MG63 (cell line): ENCODE data around the gene SUV39H2. TPM values are rescaled to one million over a fixed set of nuclear protein-coding genes. Genes with fewer than 3 reads are reported as not detected.
A peak's percentile ranks its signal among the peaks of the same experiment; 100 is the strongest.

ENCODE experiments used
- DNase-seq: peaks from one replicate; pipeline ENCODE4 v3.0.0-alpha.2; 2020
- H3K27me3 ChIP-seq: fragments of 250-450 bp; sonication (Bioruptor Pico); 2 replicates; pipeline ENCODE4 v1.5.1; 2020; ENCODE audit warnings: mild to moderate bottlenecking, moderate library complexity
- H3K36me3 ChIP-seq: fragments of 250-450 bp; sonication (Bioruptor Pico); 2 replicates; pipeline ENCODE4 v1.5.1; 2020; ENCODE audit warnings: mild to moderate bottlenecking, moderate library complexity
- H3K4me3 ChIP-seq: fragments of 250-450 bp; sonication (Bioruptor Pico); 2 replicates; pipeline ENCODE4 v1.5.1; 2020; ENCODE audit warnings: mild to moderate bottlenecking, moderate library complexity
- H3K9me3 ChIP-seq: fragments of 250-450 bp; sonication (Bioruptor Pico); 2 replicates; pipeline ENCODE4 v1.5.1; 2020; ENCODE audit warnings: mild to moderate bottlenecking, moderate library complexity
- total RNA-seq: library from RNA; depleted of rRNA; stranded (reverse); fragments of >200 nt; shearing (Covaris generic); gene quantifications from 2 replicates; pipeline ENCODE4 v1.2.3, GENCODE V29; 2014; ENCODE audit warnings: low replicate concordance; rRNA removed

The SUV39H2 gene
- total RNA-seq, 1 experiment from 2014 or later, result 20.6 TPM

DNA sequence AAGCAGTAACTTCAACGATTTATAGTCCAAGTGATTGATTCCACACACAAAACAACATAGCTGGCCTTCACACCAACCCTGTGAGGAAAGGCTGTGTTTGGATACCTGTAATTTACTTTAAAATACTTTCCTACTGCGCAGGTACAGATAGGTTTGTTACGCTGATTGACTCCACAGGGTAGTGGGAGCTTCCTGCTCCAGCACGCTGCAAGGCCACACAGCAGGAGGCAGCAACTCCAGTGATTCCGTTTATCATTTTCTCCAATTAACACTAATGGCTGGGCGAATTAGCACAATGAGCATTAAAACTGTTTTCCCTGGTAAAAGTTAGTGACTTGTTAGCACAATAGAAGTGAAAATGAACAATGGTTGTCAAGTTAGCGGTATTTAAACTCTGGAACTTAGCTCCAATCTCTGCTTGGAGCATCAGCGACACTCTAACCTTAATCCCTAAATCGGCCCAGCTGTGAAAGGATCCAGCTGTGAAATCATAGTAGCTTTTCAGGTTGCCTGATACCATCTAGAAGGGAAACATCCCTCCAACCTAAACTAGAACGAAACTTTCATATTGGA lies 74.3 kb downstream of the SUV39H2 start:
- no peak for DNase-seq
- Histone ChIP-seq H3K27me3 (no peaks in the 10 kb centered on the region), H3K9me3 (no peaks in the 10 kb centered on the region), H3K36me3 (peaks cover 19% of the 10 kb centered on the region), H3K4me3 (peak overlapping the region; percentile 65)

DNA sequence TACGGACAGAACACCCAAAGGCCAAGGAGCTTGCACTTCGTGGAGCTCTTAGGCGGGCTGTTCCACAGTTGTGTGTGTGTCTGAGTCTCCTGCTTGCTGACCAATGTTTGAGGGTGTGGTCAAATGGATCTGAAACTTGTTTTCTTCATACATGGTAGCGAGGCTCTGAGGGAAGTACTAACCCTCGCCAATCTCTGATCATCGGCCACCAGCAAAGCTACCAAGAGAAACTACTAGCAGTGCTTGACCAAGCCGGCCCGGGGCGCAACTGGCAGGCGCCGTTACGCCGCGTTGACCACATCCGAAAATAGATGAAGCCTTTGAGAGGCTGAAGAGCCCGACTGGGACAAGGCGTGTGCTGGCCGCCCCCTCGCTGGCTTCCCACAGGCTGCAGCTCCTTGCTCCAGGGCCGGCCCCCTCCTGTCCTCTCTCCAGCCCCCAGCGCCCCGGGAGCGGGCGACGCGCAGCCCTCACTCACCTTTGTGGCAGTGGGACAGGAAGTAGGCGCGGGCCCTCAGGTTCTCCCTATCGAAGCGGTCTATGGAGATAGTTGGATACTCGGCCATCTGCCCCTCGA lies 74.8 kb downstream of the SUV39H2 start:
- peak overlapping the region; percentile 65 for H3K4me3 ChIP-seq
- peaks cover 15% of the 10 kb centered on the region for H3K36me3 ChIP-seq
- H3K27me3 ChIP-seq, result no peaks in the 10 kb centered on the region
- H3K9me3 ChIP-seq, result no peaks in the 10 kb centered on the region
- DNase-seq, result peak; percentile 70

Other genes starting within 250 kb of the SUV39H2 start
- gene FAM107B, start 104.0 kb upstream of the SUV39H2 start, total RNA-seq, result 62.0 and 103 TPM in 2 replicates
- 0.92 TPM in 1 of 2 replicates, not detected in the other for gene CDNF, start 40.8 kb upstream of the SUV39H2 start, total RNA-seq
- gene HSPA14, start 40.6 kb upstream of the SUV39H2 start, total RNA-seq, result 30.5 and 54.1 TPM in 2 replicates
- 16.1 and 19.9 TPM in 2 replicates for gene MSANTD7, start 40.6 kb upstream of the SUV39H2 start, total RNA-seq
- 5.8 and 8.5 TPM in 2 replicates for gene DCLRE1C, start 75.2 kb downstream of the SUV39H2 start, total RNA-seq
- gene MEIG1, start 80.5 kb downstream of the SUV39H2 start, total RNA-seq, result not detected in 2 replicates
- 0.23 TPM in 1 of 2 replicates, not detected in the other for gene OLAH, start 165.1 kb downstream of the SUV39H2 start, total RNA-seq
- 1.5 and 3.9 TPM in 2 replicates for gene ACBD7, start 209.9 kb downstream of the SUV39H2 start, total RNA-seq
- gene RPP38, start 218.5 kb downstream of the SUV39H2 start, total RNA-seq, result 0.27 and 7.6 TPM in 2 replicates